HepG2 (cell line): ENCODE data around the gene MEMO1. TPM values are rescaled to one million over a fixed set of nuclear protein-coding genes. Genes with fewer than 3 reads are reported as not detected.

Experiments
- AGO1 ChIP-seq: fragments of 200-400 bp; formaldehyde crosslinking; IDR thresholded peaks from 2 replicates; pipeline ENCODE4 v1.6.1; 2017; ENCODE audit warnings: mild to moderate bottlenecking, low read depth, low read length, moderate library complexity; ENCODE audit not compliant: poor library complexity, severe bottlenecking
- CCAR2 ChIP-seq: fragments of 200-400 bp; formaldehyde crosslinking; optimal IDR thresholded peaks from 2 replicates; pipeline ENCODE3; 2018; ENCODE audit warnings: low read depth, mild to moderate bottlenecking, low read length, moderate library complexity
- CENPX ChIP-seq: sonication (generic); formaldehyde crosslinking; IDR thresholded peaks from 2 replicates; pipeline ENCODE4 v1.9.0; 2021; ENCODE audit warnings: mild to moderate bottlenecking, missing genetic modification reagents, moderate library complexity
- DZIP1 ChIP-seq: sonication (generic); formaldehyde crosslinking; IDR thresholded peaks from 2 replicates; pipeline ENCODE4 v1.5.0; 2020; ENCODE audit warnings: mild to moderate bottlenecking, missing genetic modification reagents
- HHEX ChIP-seq: IDR thresholded peaks from 2 replicates; pipeline ENCODE4 v1.6.1; 2016; ENCODE audit warnings: control low read depth
- HOXD1 ChIP-seq: sonication (generic); formaldehyde crosslinking; IDR thresholded peaks from 2 replicates; pipeline ENCODE4 v1.5.0; 2020; ENCODE audit warnings: missing genetic modification reagents
- IKZF5 ChIP-seq: IDR thresholded peaks from 2 replicates; pipeline ENCODE4 v1.6.1; 2018; ENCODE audit warnings: missing genetic modification reagents, mild to moderate bottlenecking, missing compliant biosample characterization
- RARA ChIP-seq: IDR thresholded peaks from 2 replicates; pipeline ENCODE4 v1.6.1; 2016; ENCODE audit warnings: missing genetic modification reagents, missing compliant biosample characterization
- THAP11 ChIP-seq: IDR thresholded peaks from 2 replicates; pipeline ENCODE4 v1.6.1; 2016; ENCODE audit warnings: missing biosample characterization, missing genetic modification reagents
- TIGD3 ChIP-seq: sonication (generic); formaldehyde crosslinking; IDR thresholded peaks from 2 replicates; pipeline ENCODE4 v1.5.1; 2020; ENCODE audit warnings: mild to moderate bottlenecking, missing genetic modification reagents, borderline replicate concordance
- ZBTB1 ChIP-seq: sonication (generic); formaldehyde crosslinking; IDR thresholded peaks from 2 replicates; pipeline ENCODE4 v1.4.0; 2020; ENCODE audit warnings: missing genetic modification reagents, borderline replicate concordance
- ZNF232 ChIP-seq: sonication (generic); formaldehyde crosslinking; IDR thresholded peaks from 2 replicates; pipeline ENCODE4 v1.4.0; 2020; ENCODE audit warnings: missing genetic modification reagents, borderline replicate concordance
- ZNF30 ChIP-seq: sonication (generic); formaldehyde crosslinking; IDR thresholded peaks from 2 replicates; pipeline ENCODE4 v1.5.0; 2020; ENCODE audit warnings: mild to moderate bottlenecking, missing genetic modification reagents
- ZNF646 ChIP-seq: sonication (generic); formaldehyde crosslinking; IDR thresholded peaks from 2 replicates; pipeline ENCODE4 v1.9.0; 2021; ENCODE audit warnings: mild to moderate bottlenecking, missing genetic modification reagents
- ZNF839 ChIP-seq: sonication (generic); formaldehyde crosslinking; IDR thresholded peaks from 2 replicates; pipeline ENCODE4 v1.4.0; 2020; ENCODE audit warnings: missing genetic modification reagents, mild to moderate bottlenecking, borderline replicate concordance
- polyA plus RNA-seq, 8 experiments: library from polyadenylated mRNA; depleted of rRNA in 3 of 8; stranded (reverse) in 7 of 8; unstranded in 1 of 8; fragments of >200 nt; fragmentation: Illumina TruSeq in 4 of 8; extraction: Trizol in 4 of 8; gene quantifications; 2 replicates each; pipeline versions ENCODE4 v1.2.1 to v1.2.3, GENCODE V29; 2011 to 2016; ENCODE audit warnings: low read depth in 4 of 8, missing spikeins in 1 of 8, mixed read lengths in 1 of 8; ENCODE audit not compliant: insufficient read depth in 1 of 8
- total RNA-seq, 5 experiments: library from RNA; depleted of rRNA; stranded (reverse); fragments of >200 nt; fragmentation: Illumina TruSeq; extraction: Trizol; gene quantifications; 2 replicates each; pipeline ENCODE4 v1.2.3, GENCODE V29; 2016; ENCODE audit warnings: low read depth in 1 of 5

MEMO1 gene
- total and polyA plus RNA-seq, 2 of the 13 experiments (the other 11 are each of a cell fraction or from before 2014, with no cell fraction given): 69.8 to 81.6 TPM

- TF ChIP-seq ZNF646: no peak
- no peak for TF ChIP-seq DZIP1 (CRISPR knock-in tag)
- no peak for TF ChIP-seq CENPX (CRISPR knock-in tag)
- peak; percentile 99 for TF ChIP-seq IKZF5 (CRISPR knock-in tag)
- peak; percentile 97 for TF ChIP-seq ZNF232 (CRISPR knock-in tag)
- TF ChIP-seq ZNF839: peak; percentile 33; the same call in 1 of the 2 replicates
- peak; percentile 88; the same call in 1 of the 2 replicates for TF ChIP-seq HOXD1 (CRISPR knock-in tag)
- TF ChIP-seq AGO1: peak; percentile 86
- TF ChIP-seq ZNF30 (CRISPR knock-in tag): 0 out of 2 replicates have a peak, but pooled peaks have one; percentile 73
- peak; percentile 78 for TF ChIP-seq ZBTB1 (CRISPR knock-in tag)
- no peak for TF ChIP-seq HHEX
- TF ChIP-seq TIGD3 (CRISPR knock-in tag): peak; percentile 88
- TF ChIP-seq THAP11 (CRISPR knock-in tag): peak; percentile 90
- TF ChIP-seq CCAR2: peak; percentile 34
- peak; percentile 77 for TF ChIP-seq RARA (CRISPR knock-in tag)
Measured at GRCh38 chr2:32010670-32011484, at the start of gene MEMO1 (continued).
